B cell (primary cell): ENCODE data around the gene CCDC30.

Experiments
- EZH2 ChIP-seq: IDR thresholded peaks from 2 replicates; pipeline ENCODE4 v1.6.1; 2012; ENCODE audit warnings: borderline replicate concordance, low read depth, mild to moderate bottlenecking, moderate library complexity, low read length; ENCODE audit not compliant: insufficient read depth, poor library complexity, severe bottlenecking
- TF ChIP-seq, protein P1 (sequence below): fragments of 200-600 bp; IDR thresholded peaks from one replicate; pipeline ENCODE4 v1.8.0; 2022; ENCODE audit warnings: antibody characterized with exemption, mild to moderate bottlenecking

DNA sequence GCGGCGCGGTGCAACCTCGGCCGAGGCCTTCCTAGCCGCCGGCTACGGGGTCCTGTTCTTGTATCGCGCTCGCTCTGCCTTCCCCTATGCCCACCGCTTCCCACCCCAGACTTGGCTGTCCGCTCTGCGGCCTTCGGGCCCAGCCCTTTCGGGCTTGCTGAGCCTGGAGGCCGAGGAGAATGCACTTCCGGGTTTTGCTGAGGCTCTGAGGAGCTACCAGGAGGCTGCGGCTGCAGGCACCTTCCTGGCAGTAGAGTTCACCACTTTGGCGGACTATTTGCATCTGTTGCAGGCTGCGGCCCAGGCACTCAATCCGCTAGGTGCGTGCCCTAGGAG lies 6.4 kb upstream of the CCDC30 start:
- TF ChIP-seq, protein P1, sequence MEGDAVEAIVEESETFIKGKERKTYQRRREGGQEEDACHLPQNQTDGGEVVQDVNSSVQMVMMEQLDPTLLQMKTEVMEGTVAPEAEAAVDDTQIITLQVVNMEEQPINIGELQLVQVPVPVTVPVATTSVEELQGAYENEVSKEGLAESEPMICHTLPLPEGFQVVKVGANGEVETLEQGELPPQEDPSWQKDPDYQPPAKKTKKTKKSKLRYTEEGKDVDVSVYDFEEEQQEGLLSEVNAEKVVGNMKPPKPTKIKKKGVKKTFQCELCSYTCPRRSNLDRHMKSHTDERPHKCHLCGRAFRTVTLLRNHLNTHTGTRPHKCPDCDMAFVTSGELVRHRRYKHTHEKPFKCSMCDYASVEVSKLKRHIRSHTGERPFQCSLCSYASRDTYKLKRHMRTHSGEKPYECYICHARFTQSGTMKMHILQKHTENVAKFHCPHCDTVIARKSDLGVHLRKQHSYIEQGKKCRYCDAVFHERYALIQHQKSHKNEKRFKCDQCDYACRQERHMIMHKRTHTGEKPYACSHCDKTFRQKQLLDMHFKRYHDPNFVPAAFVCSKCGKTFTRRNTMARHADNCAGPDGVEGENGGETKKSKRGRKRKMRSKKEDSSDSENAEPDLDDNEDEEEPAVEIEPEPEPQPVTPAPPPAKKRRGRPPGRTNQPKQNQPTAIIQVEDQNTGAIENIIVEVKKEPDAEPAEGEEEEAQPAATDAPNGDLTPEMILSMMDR = no peak
- TF ChIP-seq EZH2 = no peak
